WTC11 (cell line): ENCODE results near the gene TNFRSF1B.

Experiments
- CTCF ChIP-seq: fragments of 200-600 bp; IDR thresholded peaks from 2 replicates; pipeline ENCODE4 v1.8.0; 2022; ENCODE audit warnings: antibody characterized with exemption
- SP1 ChIP-seq: sonication (generic); formaldehyde crosslinking; conservative IDR thresholded peaks from 2 replicates; pipeline ENCODE4 v1.8.1; 2022; ENCODE audit warnings: missing genetic modification reagents
- ZNF512 ChIP-seq: sonication (generic); formaldehyde crosslinking; IDR thresholded peaks from 2 replicates; pipeline ENCODE4 v1.8.1; 2022; ENCODE audit warnings: missing genetic modification reagents, borderline replicate concordance

- no peak for TF ChIP-seq SP1 (CRISPR knock-in tag)
- TF ChIP-seq ZNF512 (CRISPR knock-in tag), result no peak
- TF ChIP-seq CTCF, result no peak
Observed at GRCh38 chr1:12176298-12177118, 9.7 kb downstream of the TNFRSF1B start.
